ENCODE results near the gene PFKL. TPM values are rescaled to one million over a fixed set of nuclear protein-coding genes. Genes with fewer than 3 reads are reported as not detected.

The PFKL gene
- polyA plus RNA-seq, 1 donor (not counting 4 experiments of a cell fraction or from before 2014, with no cell fraction given): 46.6 TPM

DNA sequence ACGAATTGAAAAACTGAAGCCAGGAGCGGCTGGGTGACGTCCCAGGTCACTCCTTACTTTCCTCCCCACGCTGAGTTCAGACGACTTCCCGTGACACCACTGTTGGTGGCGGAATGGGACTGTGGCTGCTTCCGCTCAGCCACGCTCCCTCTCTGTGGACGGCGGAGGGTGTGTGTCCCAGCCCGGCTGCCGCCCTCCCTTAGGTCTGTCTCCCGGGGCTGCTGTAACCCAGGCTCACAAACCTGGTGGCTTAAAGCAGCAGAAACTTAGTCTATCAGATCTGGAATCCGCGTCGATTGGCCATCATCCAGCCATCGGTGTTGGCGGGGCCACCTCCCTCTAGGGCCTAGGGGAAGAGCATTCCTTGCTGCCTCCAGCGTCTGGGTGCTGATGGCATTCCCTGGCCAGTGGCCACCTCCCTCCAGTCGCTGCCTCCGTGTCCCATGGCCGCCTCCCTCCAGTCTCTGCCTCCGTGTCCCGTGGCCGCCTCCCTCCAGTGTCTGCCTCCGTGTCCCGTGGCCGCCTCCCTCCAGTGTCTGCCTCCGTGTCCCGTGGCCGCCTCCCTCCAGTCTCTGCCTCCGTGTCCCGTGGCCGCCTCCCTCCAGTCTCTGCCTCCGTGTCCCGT is 71.0 kb downstream of the PFKL start:
- Histone ChIP-seq H3K4me2 (ENCODE audit: control insufficient read depth, extremely low read depth, insufficient read depth, low read depth, low read length) (no peak overlapping the region), H3K9ac (ENCODE audit: control insufficient read depth, extremely low read depth, insufficient read depth, low read length) (no peak overlapping the region), H3K4me3 (ENCODE audit: control insufficient read depth in 2 of 3, extremely low read depth in 1 of 3, insufficient read depth in 2 of 3, low read depth in 1 of 3, low read length in 3 of 3) (no peak overlapping the region), H3K27ac (ENCODE audit: control insufficient read depth, insufficient read depth, low read length) (no peak overlapping the region), H3K9me1 (ENCODE audit: control insufficient read depth, extremely low read depth, insufficient read depth, low read length) (no peaks in the 10 kb centered on the region), H3K9me3 (ENCODE audit: control insufficient read depth, low read depth, low read length) (no peaks in the 10 kb centered on the region), H4K20me1 (ENCODE audit: control insufficient read depth, extremely low read depth, insufficient read depth, low read length) (no peaks in the 10 kb centered on the region), H3K27me3 (ENCODE audit: control insufficient read depth, extremely low read depth, insufficient read depth, low read length) (peaks cover 17% of the 10 kb centered on the region), H2AFZ (ENCODE audit: control insufficient read depth, low read length) (no peak overlapping the region), H3K79me2 (ENCODE audit: control insufficient read depth, insufficient read depth, low read length) (no peaks in the 10 kb centered on the region), H3K4me1 (ENCODE audit: control insufficient read depth, extremely low read depth, insufficient read depth, low read length) (no peaks in the 10 kb centered on the region), H3K36me3 (ENCODE audit: control insufficient read depth in 2 of 2, extremely low read depth in 1 of 2, insufficient read depth in 2 of 2, low read length in 2 of 2) (no peaks in the 10 kb centered on the region)
- FAIRE-seq: no peak
- DNase-seq (ENCODE audit: low read depth, low spot score): no peak
- TF ChIP-seq, protein P1, sequence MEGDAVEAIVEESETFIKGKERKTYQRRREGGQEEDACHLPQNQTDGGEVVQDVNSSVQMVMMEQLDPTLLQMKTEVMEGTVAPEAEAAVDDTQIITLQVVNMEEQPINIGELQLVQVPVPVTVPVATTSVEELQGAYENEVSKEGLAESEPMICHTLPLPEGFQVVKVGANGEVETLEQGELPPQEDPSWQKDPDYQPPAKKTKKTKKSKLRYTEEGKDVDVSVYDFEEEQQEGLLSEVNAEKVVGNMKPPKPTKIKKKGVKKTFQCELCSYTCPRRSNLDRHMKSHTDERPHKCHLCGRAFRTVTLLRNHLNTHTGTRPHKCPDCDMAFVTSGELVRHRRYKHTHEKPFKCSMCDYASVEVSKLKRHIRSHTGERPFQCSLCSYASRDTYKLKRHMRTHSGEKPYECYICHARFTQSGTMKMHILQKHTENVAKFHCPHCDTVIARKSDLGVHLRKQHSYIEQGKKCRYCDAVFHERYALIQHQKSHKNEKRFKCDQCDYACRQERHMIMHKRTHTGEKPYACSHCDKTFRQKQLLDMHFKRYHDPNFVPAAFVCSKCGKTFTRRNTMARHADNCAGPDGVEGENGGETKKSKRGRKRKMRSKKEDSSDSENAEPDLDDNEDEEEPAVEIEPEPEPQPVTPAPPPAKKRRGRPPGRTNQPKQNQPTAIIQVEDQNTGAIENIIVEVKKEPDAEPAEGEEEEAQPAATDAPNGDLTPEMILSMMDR (optimal IDR thresholded peaks at IDR 0.05 in 1 of 3, IDR thresholded peaks at IDR 0.05 in 1 of 3, conservative IDR thresholded peaks at IDR 0.05 in 1 of 3; ENCODE audit: extremely low read depth in 1 of 3, insufficient read depth in 2 of 3, low read length in 3 of 3): no peak
- TF ChIP-seq EZH2 (IDR thresholded peaks at IDR 0.05; ENCODE audit: low read length): no peak
- dilution Hi-C loops (cut with MboI; ENCODE audit: extremely low pct_ligation_motif_present, low sequenced_read_pairs): no loop called here

DNA sequence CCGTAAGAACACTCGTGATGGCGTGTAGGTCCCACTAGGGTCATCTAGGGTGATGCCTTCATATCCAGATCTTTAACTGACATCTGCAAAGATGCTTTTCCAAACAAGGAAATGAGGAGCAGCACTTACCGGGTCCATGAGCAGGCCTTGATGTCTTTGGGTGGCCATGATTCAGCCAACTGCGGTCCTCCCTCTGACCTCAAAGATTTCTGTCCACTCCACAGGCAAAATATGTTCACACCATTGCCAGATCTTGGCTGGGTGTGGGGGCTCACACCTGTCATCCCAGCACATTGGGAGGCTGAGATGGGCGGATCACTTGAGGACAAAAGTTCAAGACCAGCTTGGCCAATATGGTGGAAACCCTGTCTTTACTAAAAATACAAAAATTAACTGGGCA is 71.7 kb downstream of the PFKL start:
- Histone ChIP-seq H3K79me2 (ENCODE audit: control insufficient read depth, insufficient read depth, low read length) (no peaks in the 10 kb centered on the region), H3K4me1 (ENCODE audit: control insufficient read depth, extremely low read depth, insufficient read depth, low read length) (no peaks in the 10 kb centered on the region), H3K9me1 (ENCODE audit: control insufficient read depth, extremely low read depth, insufficient read depth, low read length) (no peaks in the 10 kb centered on the region), H3K9ac (ENCODE audit: control insufficient read depth, extremely low read depth, insufficient read depth, low read length) (no peak overlapping the region), H3K4me2 (ENCODE audit: control insufficient read depth, extremely low read depth, insufficient read depth, low read depth, low read length) (no peak overlapping the region), H3K27ac (ENCODE audit: control insufficient read depth, insufficient read depth, low read length) (no peak overlapping the region), H3K9me3 (ENCODE audit: control insufficient read depth, low read depth, low read length) (no peaks in the 10 kb centered on the region), H3K27me3 (ENCODE audit: control insufficient read depth, extremely low read depth, insufficient read depth, low read length) (peaks cover 17% of the 10 kb centered on the region), H3K4me3 (ENCODE audit: control insufficient read depth in 2 of 3, extremely low read depth in 1 of 3, insufficient read depth in 2 of 3, low read depth in 1 of 3, low read length in 3 of 3) (no peak overlapping the region), H3K36me3 (ENCODE audit: control insufficient read depth in 2 of 2, extremely low read depth in 1 of 2, insufficient read depth in 2 of 2, low read length in 2 of 2) (no peaks in the 10 kb centered on the region), H2AFZ (ENCODE audit: control insufficient read depth, low read length) (no peak overlapping the region), H4K20me1 (ENCODE audit: control insufficient read depth, extremely low read depth, insufficient read depth, low read length) (no peaks in the 10 kb centered on the region)
- FAIRE-seq (no peak), DNase-seq (ENCODE audit: low read depth, low spot score) (no peak)
- TF ChIP-seq, protein P1 (optimal IDR thresholded peaks at IDR 0.05 in 1 of 3, IDR thresholded peaks at IDR 0.05 in 1 of 3, conservative IDR thresholded peaks at IDR 0.05 in 1 of 3; ENCODE audit: extremely low read depth in 1 of 3, insufficient read depth in 2 of 3, low read length in 3 of 3): no peak
- dilution Hi-C loops (cut with MboI; ENCODE audit: extremely low pct_ligation_motif_present, low sequenced_read_pairs): no loop called here

All from keratinocyte (primary cell).